GM18909 (cell line): ENCODE measurements around the gene CDR2L.
A peak's percentile ranks its signal among the peaks of the same experiment; 100 is the strongest.
"Not testable (repeated sequence)": the region's sequence is repeated elsewhere in the genome, so short reads cannot be mapped to it uniquely, and the experiment has no call there.

Experiments used
- ATAC-seq: cut with Tn5 transposase; IDR thresholded peaks from one replicate; pipeline ENCODE4 v1.9.1; 2021; ENCODE audit warnings: mild to moderate bottlenecking; ENCODE audit not compliant: unreplicated experiment, poor library complexity

The CDR2L gene

GRCh38 chr17:74979408-74980146, 7.9 kb upstream of the CDR2L start:
- ATAC-seq, result no peak

- no peak for ATAC-seq
Measured at GRCh38 chr17:74981318-74981978, 6.0 kb upstream of the CDR2L start.

- peak; percentile 65 for ATAC-seq
Measured at GRCh38 chr17:74981979-74982662, 5.3 kb upstream of the CDR2L start.

- ATAC-seq, result not testable (repeated sequence)
Measured at GRCh38 chr17:74982663-74983313, 4.6 kb upstream of the CDR2L start.

GRCh38 chr17:74986206-74986576, 1.2 kb upstream of the CDR2L start:
- no peak for ATAC-seq

- ATAC-seq, result peak; percentile 33
Measured at GRCh38 chr17:74987909-74988711, 678 bp downstream of the CDR2L start.

- no peak for ATAC-seq
Measured at GRCh38 chr17:74990581-74991105, 3.2 kb downstream of the CDR2L start.

- ATAC-seq, result no peak
Measured at GRCh38 chr17:74992223-74992622, 4.8 kb downstream of the CDR2L start.

- no peak for ATAC-seq
Measured at GRCh38 chr17:74994440-74994839, 7.0 kb downstream of the CDR2L start.

- ATAC-seq, result no peak
Measured at GRCh38 chr17:74995847-74996246, 8.4 kb downstream of the CDR2L start.

- ATAC-seq, result no peak
Measured at GRCh38 chr17:74998783-74999182, 11.4 kb downstream of the CDR2L start.

- ATAC-seq, result no peak
Measured at GRCh38 chr17:74999523-74999922, 12.1 kb downstream of the CDR2L start.

GRCh38 chr17:75001915-75002843, 14.7 kb downstream of the CDR2L start:
- ATAC-seq, result no peak

GRCh38 chr17:75003070-75003956, 15.9 kb downstream of the CDR2L start:
- no peak for ATAC-seq

- no peak for ATAC-seq
Measured at GRCh38 chr17:75003957-75004355, 16.5 kb downstream of the CDR2L start.

GRCh38 chr17:75004371-75004770, 16.9 kb downstream of the CDR2L start:
- ATAC-seq, result no peak

GRCh38 chr17:75005291-75005690, 17.9 kb downstream of the CDR2L start:
- ATAC-seq, result no peak

- ATAC-seq, result not testable (repeated sequence)
Measured at GRCh38 chr17:75006084-75006483, 18.7 kb downstream of the CDR2L start.
